ENCODE results near the gene CFAP57.

DNA sequence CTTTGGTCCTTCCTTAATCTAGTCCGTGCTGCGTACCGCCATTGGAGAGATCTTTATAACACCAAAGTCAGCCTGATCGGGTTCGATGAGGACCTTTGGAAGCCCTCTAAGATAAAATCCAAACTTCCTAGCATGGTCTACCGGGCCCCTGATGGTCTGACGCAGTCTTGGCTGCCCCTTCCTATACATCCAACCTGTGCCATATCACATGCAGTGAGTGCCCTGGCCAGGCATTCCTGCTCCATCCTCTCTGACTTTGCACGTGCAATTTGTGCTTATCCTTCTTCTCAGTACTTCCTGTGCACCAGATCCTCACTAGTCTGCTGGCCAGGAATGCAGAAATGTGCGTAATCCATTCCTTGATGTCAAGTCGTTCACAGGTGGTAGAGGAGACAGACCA is 45.6 kb downstream of the CFAP57 start:
- TF ChIP-seq EGR1 (IDR thresholded peaks at IDR 0.05; ENCODE audit: borderline replicate concordance, low read depth, low read length) (no peak), RXRA (IDR thresholded peaks at IDR 0.05; ENCODE audit: insufficient read depth, low read depth, low read length) (no peak), EP300 (IDR thresholded peaks at IDR 0.05; ENCODE audit: borderline replicate concordance in 1 of 2, low read depth in 2 of 2, low read length in 2 of 2) (no peak), POLR2A (IDR thresholded peaks at IDR 0.05; ENCODE audit: control extremely low read depth in 1 of 2, low read depth in 2 of 2, low read length in 2 of 2) (no peak), TCF12 (IDR thresholded peaks at IDR 0.05; ENCODE audit: low read depth, low read length) (no peak), SIRT6 (IDR thresholded peaks at IDR 0.05; ENCODE audit: low read length) (no peak), JUN (IDR thresholded peaks at IDR 0.05; ENCODE audit: low read depth, low read length) (no peak), RAD21 (IDR thresholded peaks at IDR 0.05 in 1 of 2, conservative IDR thresholded peaks at IDR 0.05 in 1 of 2; ENCODE audit: low read depth in 2 of 2, low read length in 2 of 2) (no peak)
- TF ChIP-seq, protein P1, sequence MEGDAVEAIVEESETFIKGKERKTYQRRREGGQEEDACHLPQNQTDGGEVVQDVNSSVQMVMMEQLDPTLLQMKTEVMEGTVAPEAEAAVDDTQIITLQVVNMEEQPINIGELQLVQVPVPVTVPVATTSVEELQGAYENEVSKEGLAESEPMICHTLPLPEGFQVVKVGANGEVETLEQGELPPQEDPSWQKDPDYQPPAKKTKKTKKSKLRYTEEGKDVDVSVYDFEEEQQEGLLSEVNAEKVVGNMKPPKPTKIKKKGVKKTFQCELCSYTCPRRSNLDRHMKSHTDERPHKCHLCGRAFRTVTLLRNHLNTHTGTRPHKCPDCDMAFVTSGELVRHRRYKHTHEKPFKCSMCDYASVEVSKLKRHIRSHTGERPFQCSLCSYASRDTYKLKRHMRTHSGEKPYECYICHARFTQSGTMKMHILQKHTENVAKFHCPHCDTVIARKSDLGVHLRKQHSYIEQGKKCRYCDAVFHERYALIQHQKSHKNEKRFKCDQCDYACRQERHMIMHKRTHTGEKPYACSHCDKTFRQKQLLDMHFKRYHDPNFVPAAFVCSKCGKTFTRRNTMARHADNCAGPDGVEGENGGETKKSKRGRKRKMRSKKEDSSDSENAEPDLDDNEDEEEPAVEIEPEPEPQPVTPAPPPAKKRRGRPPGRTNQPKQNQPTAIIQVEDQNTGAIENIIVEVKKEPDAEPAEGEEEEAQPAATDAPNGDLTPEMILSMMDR (IDR thresholded peaks at IDR 0.05; ENCODE audit: control extremely low read depth in 1 of 3, insufficient read depth in 1 of 3, low read depth in 1 of 3, low read length in 3 of 3), result no peak

Measured in H1 (cell line).